ENCODE results near the gene TESK1.
A peak's percentile ranks its signal among the peaks of the same experiment; 100 is the strongest.
"Not testable (repeated sequence)": the region's sequence is repeated elsewhere in the genome, so short reads cannot be mapped to it uniquely, and the experiment has no call there.

Gene TESK1

GRCh38 chr9:35616681-35617459 is 11.8 kb downstream of the TESK1 start:
- Mint-ChIP-seq H3K4me3 (peak overlapping the region; percentile 77), H3K4me1 (ENCODE audit: low read depth) (peaks cover 47% of the 10 kb centered on the region), H3K9me3 (no peaks in the 10 kb centered on the region), H3K27me3 (ENCODE audit: low read depth) (peaks cover 11% of the 10 kb centered on the region), H3K27ac (peak overlapping the region; percentile 84), H3K36me3 (ENCODE audit: low read depth) (no peaks in the 10 kb centered on the region)

- H3K9me3 Mint-ChIP-seq = no peaks in the 10 kb centered on the region
- H3K4me3 Mint-ChIP-seq = peak overlapping the region; percentile 77
- H3K36me3 Mint-ChIP-seq (ENCODE audit: low read depth) = no peaks in the 10 kb centered on the region
- peaks cover 47% of the 10 kb centered on the region for H3K4me1 Mint-ChIP-seq (ENCODE audit: low read depth)
- peak overlapping the region; percentile 84 for H3K27ac Mint-ChIP-seq
- peaks cover 11% of the 10 kb centered on the region for H3K27me3 Mint-ChIP-seq (ENCODE audit: low read depth)
Measured at GRCh38 chr9:35617548-35617947, 12.5 kb downstream of the TESK1 start.

GRCh38 chr9:35618325-35618727 is 13.3 kb downstream of the TESK1 start, which contains the start of gene CD72:
Gene CD72, minus strand, starts transcription at chr9:35618413. Its CDS starts 110 bp downstream, at chr9:35618303.
- Mint-ChIP-seq H3K4me3 (peak within 1 kb of the TSS; percentile 77), H3K27me3 (ENCODE audit: low read depth) (peaks cover 9% of the 10 kb centered on the region), H3K27ac (peak within 1 kb of the TSS; percentile 86), H3K4me1 (ENCODE audit: low read depth) (peaks cover 47% of the 10 kb centered on the region), H3K36me3 (ENCODE audit: low read depth) (no peaks in the 10 kb centered on the region), H3K9me3 (no peaks in the 10 kb centered on the region)

GRCh38 chr9:35618854-35619799 is 14.1 kb downstream of the TESK1 start:
- Mint-ChIP-seq H3K9me3 (no peaks in the 10 kb centered on the region), H3K36me3 (ENCODE audit: low read depth) (no peaks in the 10 kb centered on the region), H3K4me1 (ENCODE audit: low read depth) (peaks cover 47% of the 10 kb centered on the region), H3K27ac (peak overlapping the region; percentile 86), H3K4me3 (peak overlapping the region; percentile 5), H3K27me3 (ENCODE audit: low read depth) (peaks cover 6% of the 10 kb centered on the region)

GRCh38 chr9:35619800-35620158 is 14.7 kb downstream of the TESK1 start:
- Mint-ChIP-seq H3K36me3 (ENCODE audit: low read depth) (no peaks in the 10 kb centered on the region), H3K9me3 (no peaks in the 10 kb centered on the region), H3K27ac (peak overlapping the region; percentile 86), H3K27me3 (ENCODE audit: low read depth) (no peaks in the 10 kb centered on the region), H3K4me3 (no peak overlapping the region), H3K4me1 (ENCODE audit: low read depth) (peaks cover 47% of the 10 kb centered on the region)

- H3K27ac Mint-ChIP-seq = no peak overlapping the region
- peaks cover 4% of the 10 kb centered on the region for H3K27me3 Mint-ChIP-seq (ENCODE audit: low read depth)
- no peak overlapping the region for H3K4me3 Mint-ChIP-seq
- peaks cover 3% of the 10 kb centered on the region for H3K36me3 Mint-ChIP-seq (ENCODE audit: low read depth)
- H3K9me3 Mint-ChIP-seq = no peaks in the 10 kb centered on the region
- H3K4me1 Mint-ChIP-seq (ENCODE audit: low read depth) = peaks cover 3% of the 10 kb centered on the region
Measured at GRCh38 chr9:35627575-35627974, 22.5 kb downstream of the TESK1 start.

GRCh38 chr9:35628389-35628991 is 23.4 kb downstream of the TESK1 start:
- H3K4me3 Mint-ChIP-seq = no peak overlapping the region
- no peak overlapping the region for H3K27ac Mint-ChIP-seq
- peaks cover 3% of the 10 kb centered on the region for H3K4me1 Mint-ChIP-seq (ENCODE audit: low read depth)
- peaks cover 3% of the 10 kb centered on the region for H3K36me3 Mint-ChIP-seq (ENCODE audit: low read depth)
- no peaks in the 10 kb centered on the region for H3K9me3 Mint-ChIP-seq
- peaks cover 4% of the 10 kb centered on the region for H3K27me3 Mint-ChIP-seq (ENCODE audit: low read depth)

- Mint-ChIP-seq H3K36me3 (ENCODE audit: low read depth) (peaks cover 3% of the 10 kb centered on the region), H3K9me3 (no peaks in the 10 kb centered on the region), H3K4me1 (ENCODE audit: low read depth) (peaks cover 3% of the 10 kb centered on the region), H3K27ac (no peak overlapping the region), H3K27me3 (ENCODE audit: low read depth) (peaks cover 4% of the 10 kb centered on the region), H3K4me3 (no peak overlapping the region)
Measured at GRCh38 chr9:35629597-35629996, 24.5 kb downstream of the TESK1 start.

GRCh38 chr9:35635730-35636129 is 30.7 kb downstream of the TESK1 start:
- Mint-ChIP-seq H3K9me3 (peaks cover 4% of the 10 kb centered on the region), H3K4me3 (no peak overlapping the region)

GRCh38 chr9:35636135-35636876 is 31.2 kb downstream of the TESK1 start:
- Mint-ChIP-seq H3K27ac (no peak overlapping the region), H3K9me3 (peaks cover 10% of the 10 kb centered on the region)

More at GRCh38 chr9:35635730-35636129, 30.7 kb downstream of the TESK1 start:
- Mint-ChIP-seq H3K36me3 (ENCODE audit: low read depth) (peaks cover 12% of the 10 kb centered on the region), H3K27me3 (ENCODE audit: low read depth) (no peaks in the 10 kb centered on the region), H3K27ac (no peak overlapping the region), H3K4me1 (ENCODE audit: low read depth) (peaks cover 35% of the 10 kb centered on the region)

GRCh38 chr9:35636877-35637246 is 31.8 kb downstream of the TESK1 start:
- Mint-ChIP-seq H3K4me1 (ENCODE audit: low read depth) (peaks cover 41% of the 10 kb centered on the region), H3K36me3 (ENCODE audit: low read depth) (peaks cover 21% of the 10 kb centered on the region), H3K9me3 (peaks cover 14% of the 10 kb centered on the region)
- H3K27me3 Mint-ChIP-seq (ENCODE audit: low read depth); H3K27ac Mint-ChIP-seq; H3K4me3 Mint-ChIP-seq: not testable (repeated sequence)

More at GRCh38 chr9:35636135-35636876, 31.2 kb downstream of the TESK1 start:
- Mint-ChIP-seq H3K27me3 (ENCODE audit: low read depth) (no peaks in the 10 kb centered on the region), H3K4me1 (ENCODE audit: low read depth) (peaks cover 38% of the 10 kb centered on the region), H3K4me3 (no peak overlapping the region), H3K36me3 (ENCODE audit: low read depth) (peaks cover 18% of the 10 kb centered on the region)

GRCh38 chr9:35637427-35637955 is 32.4 kb downstream of the TESK1 start:
- Mint-ChIP-seq H3K36me3 (ENCODE audit: low read depth) (peaks cover 21% of the 10 kb centered on the region), H3K4me1 (ENCODE audit: low read depth) (peaks cover 41% of the 10 kb centered on the region), H3K9me3 (peaks cover 14% of the 10 kb centered on the region), H3K27ac (peak overlapping the region; percentile 23)
- H3K27me3 Mint-ChIP-seq (ENCODE audit: low read depth); H3K4me3 Mint-ChIP-seq: not testable (repeated sequence)

- H3K27me3 Mint-ChIP-seq (ENCODE audit: low read depth) = not testable (repeated sequence)
- Mint-ChIP-seq H3K9me3 (peaks cover 14% of the 10 kb centered on the region), H3K4me1 (ENCODE audit: low read depth) (peaks cover 43% of the 10 kb centered on the region), H3K36me3 (ENCODE audit: low read depth) (peaks cover 26% of the 10 kb centered on the region), H3K27ac (peak overlapping the region; percentile 80), H3K4me3 (peak overlapping the region; percentile 30)
Measured at GRCh38 chr9:35638751-35639150, 33.7 kb downstream of the TESK1 start.

Measured in T-helper 1 cell treated with Interleukin-12 subunit alpha and Interleukin-12 subunit beta and Interleukin-4 antibody, amounts not matched to agents 30 μg/mL and 1 μg/mL, for 36 hours (primary cell).